ENCODE data around the gene AGT.
"Not testable (repeated sequence)": the region's sequence is repeated elsewhere in the genome, so short reads cannot be mapped to it uniquely, and the experiment has no call there.

The AGT gene

DNA sequence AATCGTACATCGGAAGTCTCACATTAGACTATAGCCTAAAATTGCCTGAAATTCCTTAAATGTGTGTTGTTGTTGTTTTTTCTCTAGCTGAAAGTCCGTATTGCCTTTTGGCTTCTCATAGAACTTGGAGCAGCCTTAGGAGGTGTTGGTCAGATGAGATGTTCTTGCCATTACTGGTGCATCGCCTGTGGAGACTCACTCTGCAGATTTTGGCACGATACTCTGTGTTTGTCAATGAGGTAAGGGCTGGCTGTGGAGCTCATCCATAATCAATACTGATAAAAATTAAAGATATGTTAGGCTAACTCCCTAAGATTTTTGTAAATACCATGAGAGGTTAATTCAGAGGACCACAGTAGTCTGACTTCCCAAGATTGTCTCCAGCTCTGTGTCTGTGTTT, 28.9 kb downstream of the AGT start:
- DNase-seq: no peak

DNA sequence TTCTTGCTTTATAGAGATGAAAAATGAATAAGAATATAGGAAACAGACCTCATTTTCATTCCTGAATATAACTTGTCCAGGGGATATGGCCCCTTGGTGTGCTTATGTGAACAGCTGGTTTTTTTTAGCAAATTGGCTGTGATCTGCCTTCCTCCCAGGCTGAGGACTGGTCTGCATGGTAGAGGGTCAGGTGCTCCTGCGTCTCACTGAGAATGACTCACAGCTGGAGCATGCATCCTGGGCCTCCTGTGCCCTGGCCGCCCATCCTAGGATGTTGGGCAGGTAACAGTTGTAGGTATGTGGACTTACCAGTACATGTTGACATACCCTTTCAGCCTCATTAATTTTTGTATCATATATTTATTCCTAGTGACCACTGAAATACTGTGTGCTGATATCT, 29.8 kb downstream of the AGT start:
- DNase-seq: no peak

DNA sequence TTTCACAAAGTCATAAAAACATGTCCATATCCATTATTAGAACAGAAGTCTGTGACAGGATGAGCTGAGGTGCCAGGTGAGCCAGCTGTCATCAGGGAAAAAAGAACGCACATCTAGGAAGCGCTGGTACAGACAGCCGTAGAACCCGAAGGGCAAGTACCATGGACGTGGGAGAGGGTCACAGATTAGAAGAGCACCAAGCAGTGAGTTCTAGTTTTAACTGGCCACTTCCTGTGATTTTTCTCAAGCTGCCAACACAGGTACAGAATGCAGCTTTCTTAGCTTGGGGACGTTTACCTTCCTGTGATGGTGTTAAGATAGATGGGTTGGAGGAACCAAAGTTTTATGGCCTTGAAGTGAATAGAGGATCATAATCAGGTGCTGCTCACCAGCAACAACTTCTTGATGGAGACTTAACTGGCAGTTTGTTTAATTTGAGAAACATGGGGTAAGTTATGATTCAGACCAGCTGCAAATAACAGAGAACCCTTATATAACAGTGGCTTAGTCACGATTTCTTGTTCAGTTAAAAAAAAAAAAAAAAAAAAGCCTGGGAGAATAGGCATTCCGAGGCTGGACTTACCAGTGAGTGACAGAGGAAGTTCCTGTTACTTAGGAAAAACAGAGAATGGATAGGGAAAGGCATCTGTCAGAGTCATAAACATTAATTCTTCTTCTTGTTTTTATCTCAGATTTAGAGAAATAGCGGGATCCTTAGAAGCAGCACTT, 30.9 kb downstream of the AGT start:
- DNase-seq: no peak

DNA sequence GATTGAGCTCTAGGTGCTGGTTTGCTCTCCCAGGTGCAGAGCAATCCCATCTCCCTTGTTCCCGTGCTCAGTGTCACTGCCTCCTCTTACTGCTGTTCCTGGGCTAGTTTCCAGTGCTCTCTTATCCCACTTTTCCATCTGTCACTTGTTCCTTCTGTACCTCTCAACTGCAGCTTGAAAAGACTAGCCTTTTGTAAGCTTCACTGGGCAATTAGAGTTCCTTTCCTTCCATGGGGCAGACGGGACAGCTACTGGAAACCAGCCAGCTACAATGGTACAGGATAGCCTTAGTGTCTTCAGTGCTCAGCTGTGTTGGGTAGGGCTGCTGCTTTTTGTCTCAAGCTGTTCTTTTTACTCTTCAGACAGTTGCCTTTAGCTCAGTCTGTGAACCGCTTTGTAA, 31.6 kb downstream of the AGT start:
- DNase-seq: peak; percentile 54

DNA sequence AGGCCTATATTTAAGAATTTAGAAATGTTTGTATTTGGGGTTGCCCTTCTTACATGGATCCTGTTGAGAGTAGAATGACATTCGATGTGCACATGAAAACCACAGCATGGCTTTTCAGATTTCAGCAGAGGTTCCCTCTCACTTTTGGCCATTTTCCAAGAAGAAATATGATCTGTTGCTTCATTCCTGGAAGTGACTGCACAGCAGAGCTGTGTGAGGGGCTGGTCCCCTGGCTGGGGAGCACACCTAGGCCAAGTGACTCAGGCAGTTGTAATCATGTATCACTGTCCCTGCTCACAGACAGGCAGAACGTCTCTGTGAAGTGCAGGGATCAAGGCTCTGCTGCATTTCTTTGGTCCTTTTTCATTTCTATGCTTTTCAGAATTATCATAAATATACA, 32.3 kb downstream of the AGT start:
- DNase-seq: peak; percentile 75

DNA sequence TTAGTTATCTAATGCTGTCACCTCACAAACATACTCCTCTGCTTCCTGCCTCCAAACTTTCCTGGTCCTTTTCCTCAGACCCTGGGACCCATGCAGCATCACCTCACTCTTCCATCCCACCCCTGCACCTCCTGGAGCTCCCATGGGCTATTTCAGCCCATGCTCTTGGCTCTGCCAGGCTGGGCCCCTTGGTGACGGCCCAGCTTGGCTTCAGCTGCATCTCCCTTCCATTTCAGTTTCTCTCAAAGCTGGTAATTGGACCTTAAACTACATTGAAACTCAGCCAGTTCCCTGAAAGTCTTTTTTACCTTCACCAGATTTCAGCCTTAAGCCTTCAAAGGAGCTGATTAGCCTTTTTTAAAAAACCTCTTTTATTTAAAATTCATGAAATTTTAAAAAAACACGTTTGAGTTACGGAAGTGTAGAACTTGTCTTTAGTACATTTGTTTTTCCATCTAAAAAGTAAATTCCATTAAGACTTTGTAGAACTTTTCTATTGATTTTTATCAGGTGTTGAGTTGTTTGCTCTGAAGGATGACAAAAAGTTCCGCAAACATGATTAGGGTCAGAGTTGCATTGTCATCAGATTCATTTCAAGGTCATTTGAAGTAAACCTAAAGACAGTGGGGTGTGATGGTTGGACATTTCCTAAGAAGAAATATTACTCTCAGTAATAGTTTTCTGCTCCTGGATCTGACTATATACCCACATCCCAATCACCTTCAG, 33.5 kb downstream of the AGT start:
- no peak for DNase-seq

DNA sequence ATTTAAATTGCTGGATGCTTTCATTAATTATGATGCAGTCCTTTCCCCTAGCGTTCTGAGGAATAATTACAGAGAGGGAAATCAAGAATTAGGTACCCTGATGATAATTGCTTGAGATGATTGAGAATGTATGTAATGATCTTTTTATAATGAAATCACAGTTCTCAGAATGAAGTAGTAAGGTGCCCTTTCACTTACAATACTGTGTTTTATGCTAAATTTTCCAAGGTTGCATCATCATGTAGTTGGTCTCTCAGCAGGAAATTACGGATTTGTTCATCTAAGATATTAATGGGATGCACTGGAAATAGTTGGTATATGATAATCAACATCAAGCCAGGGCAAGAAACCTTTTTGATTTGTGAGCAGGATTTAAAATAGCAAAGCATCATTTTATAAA, 34.1 kb downstream of the AGT start:
- no peak for DNase-seq

DNA sequence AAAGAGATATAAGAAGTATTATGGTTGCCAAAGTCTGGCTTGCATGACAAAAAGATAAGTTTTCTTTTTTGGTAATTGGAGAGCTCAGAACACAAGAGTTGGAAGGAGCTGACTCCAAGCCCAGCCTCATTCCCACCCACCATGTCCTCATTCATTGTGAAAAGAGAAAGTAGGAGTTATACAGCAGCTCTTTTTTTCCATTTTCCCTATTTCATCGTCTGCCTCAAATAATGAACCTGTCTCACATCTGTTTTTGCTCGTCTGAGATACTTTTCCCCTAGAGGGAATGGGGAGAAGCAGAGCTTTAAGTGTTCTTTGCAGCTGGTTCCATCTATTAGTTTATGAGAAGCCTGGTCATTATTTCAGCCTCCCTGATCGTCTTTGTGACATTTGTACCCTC, 34.7 kb downstream of the AGT start:
- DNase-seq: no peak

DNA sequence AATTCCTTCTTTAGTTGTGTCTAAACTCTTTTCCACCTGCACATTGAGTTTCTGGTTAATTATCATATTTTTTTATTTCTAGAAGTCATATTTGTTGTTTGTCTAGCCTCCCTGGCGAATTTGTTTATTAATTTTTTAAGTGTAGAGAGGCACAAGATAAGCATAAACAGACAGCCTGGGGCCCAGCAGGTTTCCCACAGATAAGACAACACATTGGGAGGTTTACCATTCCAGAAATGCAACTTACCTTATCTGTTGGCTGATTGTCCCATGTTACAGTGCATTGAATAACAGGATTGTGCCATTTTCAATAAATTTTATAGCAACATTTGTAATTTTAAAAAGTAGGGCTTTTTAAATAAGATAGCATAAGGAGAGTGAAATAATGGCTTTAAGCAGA, 36.7 kb downstream of the AGT start:
- no peak for DNase-seq

DNA sequence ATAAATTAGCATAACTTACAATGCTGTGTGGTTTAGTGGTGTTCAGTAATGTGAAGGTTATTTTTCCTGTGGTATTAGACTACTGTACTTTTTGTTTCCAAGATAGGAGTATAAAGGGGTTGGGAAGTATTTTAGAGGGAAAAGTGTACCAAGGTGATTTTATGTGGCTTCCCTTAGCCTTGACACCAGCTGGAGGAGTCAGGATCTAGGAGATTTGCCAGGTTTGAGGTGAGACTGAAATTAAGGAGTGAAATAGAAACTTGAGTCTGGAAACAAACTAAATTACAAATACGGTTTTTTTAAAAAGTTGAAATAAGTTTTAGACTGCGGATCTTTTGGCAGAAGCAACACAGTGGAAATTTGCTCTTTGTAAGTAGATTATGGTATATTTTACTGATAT, 39.3 kb downstream of the AGT start:
- DNase-seq: no peak

DNA sequence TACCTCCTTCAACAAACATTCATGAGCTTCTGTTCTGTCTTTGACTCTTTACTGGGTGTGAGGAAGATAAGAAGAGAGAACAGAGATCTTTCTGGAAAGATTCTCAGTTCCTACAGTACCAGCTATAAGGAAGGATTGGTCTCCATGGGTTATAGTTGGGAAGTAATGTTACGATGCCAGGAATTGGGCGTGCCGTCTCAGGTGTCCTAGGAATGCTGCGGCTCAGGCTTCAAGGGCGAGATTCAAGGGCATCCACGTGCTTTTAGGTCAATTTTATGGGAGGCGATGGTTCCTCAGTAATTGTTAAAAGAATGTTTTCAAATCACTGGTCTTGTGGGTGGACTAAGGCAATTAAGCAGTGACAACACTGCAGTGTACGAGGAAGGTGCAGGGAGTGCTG, 44.4 kb downstream of the AGT start:
- DNase-seq: no peak

DNA sequence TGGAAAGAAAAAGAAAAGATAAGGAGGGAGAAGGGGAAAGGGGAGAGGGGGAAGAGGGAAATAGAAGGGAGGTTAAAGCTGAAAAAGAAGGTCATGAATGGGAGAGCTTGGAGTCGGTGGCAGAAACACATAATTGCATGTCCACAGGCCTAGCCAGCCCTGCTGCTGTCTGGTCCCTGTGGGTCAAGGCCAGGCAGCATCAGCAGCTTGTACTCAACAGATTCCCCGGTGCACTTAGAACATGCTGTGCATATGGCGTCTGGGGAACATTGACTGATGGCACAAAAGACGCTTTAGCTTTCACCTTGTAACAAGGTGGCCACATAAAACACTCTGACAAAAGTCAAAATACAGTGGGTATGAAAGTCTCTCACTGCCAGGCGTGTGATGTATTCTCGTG, 45.7 kb downstream of the AGT start:
- no peak for DNase-seq

DNA sequence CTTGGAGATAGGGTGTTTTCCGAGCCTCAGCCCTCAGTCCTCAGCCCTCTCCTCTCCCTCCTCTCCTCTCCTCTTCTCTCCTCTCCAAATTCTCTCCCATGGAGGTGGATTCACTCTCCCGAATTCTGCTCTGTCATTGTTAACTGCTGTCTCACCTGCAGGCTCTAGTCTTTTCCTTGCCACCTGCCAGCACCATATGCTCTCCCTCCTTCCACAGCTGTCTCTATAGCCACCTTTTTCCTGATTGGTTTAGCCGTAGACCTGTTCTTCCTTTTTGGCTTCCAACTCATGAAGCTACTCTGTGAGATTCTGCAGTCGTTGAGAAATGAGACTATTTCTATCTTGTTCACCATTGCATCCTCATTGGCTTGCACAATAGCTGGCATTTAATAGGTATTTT, 51.9 kb downstream of the AGT start:
- DNase-seq: no peak

DNA sequence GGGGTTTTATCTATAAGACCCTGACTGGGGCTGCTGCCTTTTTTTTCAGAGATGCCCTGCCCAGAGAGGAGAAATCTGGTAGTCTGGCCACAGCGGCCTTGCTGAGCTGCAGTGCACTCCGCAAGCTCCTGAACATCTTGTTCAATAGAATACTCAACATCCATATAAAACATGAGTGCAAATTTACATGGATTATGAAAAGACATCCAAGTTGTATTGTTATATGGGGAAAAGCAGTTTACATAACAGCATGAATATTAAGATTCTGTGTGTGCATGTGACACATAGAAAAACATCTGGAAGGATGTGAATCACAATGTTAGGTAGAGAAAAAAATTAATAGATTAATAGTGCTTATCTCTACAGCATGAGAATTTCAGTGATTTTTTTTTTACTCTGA, 55.2 kb downstream of the AGT start:
- no peak for DNase-seq

DNA sequence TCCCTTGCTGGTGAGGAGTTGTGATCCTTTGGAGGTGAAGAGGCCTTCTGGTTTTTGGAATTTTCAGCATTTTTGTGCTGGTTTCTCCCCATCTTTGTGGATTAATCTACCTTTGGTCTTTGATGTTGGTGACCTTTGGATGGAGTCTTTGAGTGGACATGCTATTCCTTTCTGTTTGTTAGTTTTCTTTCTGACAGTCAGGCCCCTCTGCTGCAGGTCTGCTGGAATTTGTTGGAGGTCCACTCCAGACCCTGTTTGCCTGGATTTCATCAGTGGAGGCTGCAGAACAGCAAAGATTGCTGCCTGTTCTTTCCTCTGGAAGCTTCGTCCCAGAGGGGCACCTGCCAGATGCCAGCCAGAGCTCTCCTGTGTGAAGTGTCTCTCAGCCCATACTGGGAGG, 55.8 kb downstream of the AGT start:
- DNase-seq: not testable (repeated sequence)

DNA sequence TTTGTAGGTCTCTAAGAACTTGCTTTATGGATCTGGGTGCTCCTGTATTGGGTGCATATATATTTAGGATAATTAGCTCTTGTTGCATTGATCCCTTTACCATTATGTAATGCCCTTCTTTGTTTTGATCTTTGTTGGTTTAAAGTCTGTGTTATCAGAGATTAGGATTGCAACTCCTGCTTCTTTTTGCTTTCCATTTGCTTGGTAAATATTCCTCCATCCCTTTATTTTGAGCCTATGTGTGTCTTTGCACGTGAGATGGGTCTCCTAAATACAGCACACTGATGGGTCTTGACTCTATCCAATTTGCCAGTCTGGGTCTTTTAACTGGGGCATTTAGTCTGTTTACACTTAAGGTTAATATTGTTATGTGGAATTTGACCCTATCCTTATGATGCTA, 57.2 kb downstream of the AGT start:
- DNase-seq: not testable (repeated sequence)
